ENCODE data around the gene RAB11FIP4. TPM values are rescaled to one million over a fixed set of nuclear protein-coding genes. Genes with fewer than 3 reads are reported as not detected.
A peak's percentile ranks its signal among the peaks of the same experiment; 100 is the strongest.

The RAB11FIP4 gene
- total and polyA plus RNA-seq, 12 donors, result 1.6 to 13.9 (median 8.4) TPM

DNA sequence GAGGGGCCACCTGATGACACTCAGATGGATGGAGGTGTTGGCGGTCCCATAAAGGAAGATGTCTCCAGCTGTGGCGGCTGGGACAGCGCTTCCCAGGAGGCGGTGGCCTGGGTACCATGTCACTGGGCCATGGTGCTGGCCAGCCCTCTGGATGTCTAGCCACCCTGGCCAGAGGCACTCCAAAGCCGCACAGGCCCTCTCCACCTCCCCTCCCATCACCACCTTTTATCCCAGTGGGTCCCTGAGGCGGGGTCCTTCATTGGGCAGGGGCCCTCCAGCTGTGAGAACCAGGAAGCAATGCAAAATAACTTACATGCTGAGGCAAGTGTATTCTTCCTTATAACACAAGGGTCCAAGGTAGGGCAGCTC, 23.1 kb downstream of the RAB11FIP4 start:
- peaks cover 0 to 3% (median 0%) of the 10 kb centered on the region in 7 donors for H3K27me3 ChIP-seq
- DNase-seq, result no peak
- intact Hi-C loops (cut with DNase I), result no loop called here
- TF ChIP-seq, protein P1, sequence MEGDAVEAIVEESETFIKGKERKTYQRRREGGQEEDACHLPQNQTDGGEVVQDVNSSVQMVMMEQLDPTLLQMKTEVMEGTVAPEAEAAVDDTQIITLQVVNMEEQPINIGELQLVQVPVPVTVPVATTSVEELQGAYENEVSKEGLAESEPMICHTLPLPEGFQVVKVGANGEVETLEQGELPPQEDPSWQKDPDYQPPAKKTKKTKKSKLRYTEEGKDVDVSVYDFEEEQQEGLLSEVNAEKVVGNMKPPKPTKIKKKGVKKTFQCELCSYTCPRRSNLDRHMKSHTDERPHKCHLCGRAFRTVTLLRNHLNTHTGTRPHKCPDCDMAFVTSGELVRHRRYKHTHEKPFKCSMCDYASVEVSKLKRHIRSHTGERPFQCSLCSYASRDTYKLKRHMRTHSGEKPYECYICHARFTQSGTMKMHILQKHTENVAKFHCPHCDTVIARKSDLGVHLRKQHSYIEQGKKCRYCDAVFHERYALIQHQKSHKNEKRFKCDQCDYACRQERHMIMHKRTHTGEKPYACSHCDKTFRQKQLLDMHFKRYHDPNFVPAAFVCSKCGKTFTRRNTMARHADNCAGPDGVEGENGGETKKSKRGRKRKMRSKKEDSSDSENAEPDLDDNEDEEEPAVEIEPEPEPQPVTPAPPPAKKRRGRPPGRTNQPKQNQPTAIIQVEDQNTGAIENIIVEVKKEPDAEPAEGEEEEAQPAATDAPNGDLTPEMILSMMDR (IDR thresholded peaks at IDR 0.05), result no peak
- no peak overlapping the region for H3K27ac ChIP-seq
- no peaks in the 10 kb centered on the region for H3K36me3 ChIP-seq
- H3K4me1 ChIP-seq, result peaks cover 0 to 23% (median 17%) of the 10 kb centered on the region in 9 donors
- peak in 3 of 8 donors; percentile 8 to 20 (median 16) for ATAC-seq
- 87 to 92% methylated on average over 6 of the region's 6 CpGs for WGBS, 2 donors
- H3K4me3 ChIP-seq, result no peak overlapping the region
- H3K9me3 ChIP-seq, result no peaks in the 10 kb centered on the region

DNA sequence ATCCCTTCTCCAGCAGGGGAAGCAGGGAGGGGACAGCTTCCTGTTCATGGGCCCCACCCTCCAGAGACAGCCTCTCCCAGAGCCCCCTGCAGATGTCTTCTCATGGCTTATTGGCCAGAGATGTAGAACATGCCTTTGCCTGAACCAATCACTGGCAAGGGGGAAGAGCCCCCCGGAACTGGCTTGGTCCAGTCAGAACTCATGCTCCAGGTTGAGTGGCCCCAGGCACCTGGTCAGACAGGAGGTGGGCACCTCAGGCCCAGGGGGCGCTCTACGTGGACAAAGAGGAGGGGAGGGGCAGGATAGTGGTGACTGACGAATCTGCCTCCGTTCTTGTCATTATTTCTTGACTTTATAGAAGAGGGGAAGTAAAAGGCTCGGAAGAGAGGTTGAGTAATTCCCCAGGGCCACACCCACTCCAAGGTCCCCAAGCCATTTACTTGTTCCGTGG, 23.6 kb downstream of the RAB11FIP4 start:
- intact Hi-C loops (cut with DNase I), result no loop called here
- no peak overlapping the region for H3K27ac ChIP-seq
- no peak for DNase-seq
- WGBS, 2 donors, result 67 to 70% methylated on average over 7 of the region's 7 CpGs
- H3K9me3 ChIP-seq, result no peaks in the 10 kb centered on the region
- peaks cover 0 to under 1% (median 0%) of the 10 kb centered on the region in 7 donors for H3K27me3 ChIP-seq
- no peak overlapping the region for H3K4me3 ChIP-seq
- no peaks in the 10 kb centered on the region for H3K36me3 ChIP-seq
- TF ChIP-seq, protein P1 (IDR thresholded peaks at IDR 0.05), result no peak
- H3K4me1 ChIP-seq, result peaks cover 0 to 23% (median 17%) of the 10 kb centered on the region in 9 donors
- ATAC-seq, result no peak

DNA sequence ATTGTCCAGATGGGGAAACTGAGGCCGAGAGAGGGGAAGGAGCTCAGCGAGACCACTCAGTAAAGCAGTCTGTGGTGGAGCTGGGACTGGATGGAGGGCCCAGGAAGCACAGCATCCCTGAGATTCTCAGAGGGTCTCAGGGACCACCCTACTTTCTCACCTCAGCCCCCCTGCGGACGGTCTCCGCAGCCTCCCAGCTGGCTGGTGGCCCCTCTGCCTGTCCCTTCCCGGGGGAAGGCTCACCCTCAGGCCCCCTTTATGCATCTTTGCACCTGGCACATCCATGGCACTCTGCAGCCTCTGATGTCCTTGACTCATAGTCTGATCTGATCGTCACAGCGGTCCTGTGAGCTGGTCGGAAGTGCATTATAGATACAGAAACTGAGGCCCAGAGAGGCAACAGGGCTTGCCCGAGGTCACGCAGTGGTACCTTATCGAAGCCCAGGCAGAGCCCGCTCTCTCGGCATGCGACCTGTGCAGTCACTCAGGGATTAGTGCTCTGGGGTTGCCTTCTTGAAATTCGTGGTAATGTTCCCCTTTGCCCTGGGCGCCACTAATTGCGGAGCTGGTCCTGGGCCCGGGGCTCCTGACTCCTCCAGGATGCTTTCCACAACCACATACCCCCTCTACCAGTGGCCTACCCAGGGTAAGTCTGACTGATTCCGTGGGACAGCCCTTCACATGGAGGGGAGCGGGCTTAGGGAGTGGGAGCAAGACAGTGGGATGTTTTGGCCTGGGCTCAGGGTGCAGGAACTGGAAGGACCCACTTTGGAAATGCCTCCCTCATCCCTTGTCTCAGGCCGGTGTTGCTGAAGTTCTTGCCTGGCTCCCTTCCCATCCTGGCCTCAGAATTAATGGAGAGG, 24.4 kb downstream of the RAB11FIP4 start:
- Histone ChIP-seq H3K36me3 (no peaks in the 10 kb centered on the region), H3K27ac (no peak overlapping the region), H3K9me3 (no peaks in the 10 kb centered on the region), H3K4me1 (peaks cover 0 to 23% (median 17%) of the 10 kb centered on the region in 9 donors), H3K27me3 (peaks cover 0 to 3% (median 0%) of the 10 kb centered on the region in 7 donors), H3K4me3 (no peak overlapping the region)
- 83 to 87% methylated on average over 22 of the region's 22 CpGs for WGBS, 2 donors
- ATAC-seq (peak in 2 of 8 donors; percentile 6 to 12), DNase-seq (no peak)
- TF ChIP-seq, protein P1 (IDR thresholded peaks at IDR 0.05), result no peak
- intact Hi-C loops (cut with DNase I), result no loop called here

DNA sequence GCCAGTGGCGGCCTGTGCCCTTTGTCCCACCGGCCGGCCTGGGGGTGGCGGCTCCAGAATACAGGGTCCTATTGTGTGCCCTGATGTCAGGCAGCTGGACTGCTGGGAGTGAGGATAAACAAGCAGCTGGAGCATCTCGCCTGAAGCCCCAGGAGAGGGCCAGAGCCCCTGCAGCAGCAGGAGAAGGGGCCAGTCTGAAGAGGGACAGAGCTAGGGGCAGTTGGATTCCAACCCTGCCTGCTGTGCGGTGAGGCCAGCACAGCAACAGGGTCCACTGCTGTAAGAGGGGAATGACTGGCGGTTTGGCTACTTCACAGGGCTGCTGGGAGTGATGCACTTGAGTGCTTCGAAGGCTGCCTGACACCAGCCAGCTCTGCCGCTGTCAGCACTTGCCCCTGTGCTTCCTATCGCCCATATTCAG, 25.0 kb downstream of the RAB11FIP4 start:
- ATAC-seq (peak; percentile 36 to 72 (median 58)), DNase-seq (peak; percentile 19 to 43)
- TF ChIP-seq, protein P1 (IDR thresholded peaks at IDR 0.05), result no peak
- peaks cover 0 to 3% (median 0%) of the 10 kb centered on the region in 7 donors for H3K27me3 ChIP-seq
- H3K27ac ChIP-seq, result peak overlapping the region in 1 of 10 donors; percentile 1
- H3K9me3 ChIP-seq, result peaks cover 0 to 2% (median 0%) of the 10 kb centered on the region in 11 donors
- 27 to 34% methylated on average over 10 of the region's 10 CpGs for WGBS, 2 donors
- H3K36me3 ChIP-seq, result no peaks in the 10 kb centered on the region
- H3K4me3 ChIP-seq, result no peak overlapping the region
- intact Hi-C loops (cut with DNase I), result no loop called here
- peaks cover 0 to 23% (median 17%) of the 10 kb centered on the region in 9 donors for H3K4me1 ChIP-seq

Data from heart right ventricle (tissue), 16 donors.